ENCODE results near the gene CSNK2B. TPM values are rescaled to one million over a fixed set of nuclear protein-coding genes. Genes with fewer than 3 reads are reported as not detected.

Gene CSNK2B
- polyA plus RNA-seq, 2 of the 4 experiments (the other 2 are of a cell fraction): 41.8 to 141 TPM

DNA sequence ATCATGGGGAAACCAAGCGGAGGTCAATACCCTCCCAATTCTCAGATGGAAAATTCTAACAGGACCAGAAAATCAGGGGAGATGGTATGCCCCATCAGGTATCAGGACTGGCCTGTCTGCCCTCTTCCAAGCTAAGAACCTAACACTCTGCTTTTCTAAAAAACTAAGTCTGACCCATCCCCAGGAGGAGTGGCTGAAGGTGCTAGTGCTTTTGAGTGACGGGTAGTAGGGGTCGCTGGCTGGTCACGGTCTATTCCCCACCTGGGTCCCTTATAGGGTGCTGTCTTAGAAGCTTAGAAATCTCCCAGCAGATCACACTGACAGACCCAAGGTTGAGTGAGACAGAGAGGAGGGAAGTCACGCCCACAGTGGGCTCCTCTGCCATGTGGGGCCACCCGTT, 27.7 kb downstream of the CSNK2B start:
- ChIA-PET CTCF (interaction anchor here (0.6 to 1.8 kb wide), 6 partner anchors 10 to 170 kb away, joined by 3 to 9 read pairs (median 3); partner anchors contain the start of genes ABHD16A and DDAH2), POLR2A (interaction anchor here (1.2 to 1.4 kb wide), 2 partner anchors 122 to 134 kb away, joined by 3 to 5 read pairs; partner anchors contain the start of genes HSPA1A, HSPA1B and HSPA1L)
- Histone ChIP-seq H3K4me1 (no peaks in the 10 kb centered on the region; the same call in 2 of the 3 replicates), H3K4me3 (no peak overlapping the region), H3K9me3 (no peaks in the 10 kb centered on the region), H3K27ac (no peak overlapping the region), H3K4me2 (no peak overlapping the region)
- FAIRE-seq: no peak
- TF ChIP-seq ELK1 (IDR thresholded peaks at IDR 0.05; ENCODE audit: low read depth, low read length) (no peak), GATA3 (IDR thresholded peaks at IDR 0.05; ENCODE audit: borderline replicate concordance) (no peak)
- WGBS (ENCODE audit: missing lambda C conversion rate): 94% methylated on average over 4 of the region's 6 CpGs
- no peak for ATAC-seq
- no peak for DNase-seq (ENCODE audit: low read depth in 1 of 2, low spot score in 1 of 2)

DNA sequence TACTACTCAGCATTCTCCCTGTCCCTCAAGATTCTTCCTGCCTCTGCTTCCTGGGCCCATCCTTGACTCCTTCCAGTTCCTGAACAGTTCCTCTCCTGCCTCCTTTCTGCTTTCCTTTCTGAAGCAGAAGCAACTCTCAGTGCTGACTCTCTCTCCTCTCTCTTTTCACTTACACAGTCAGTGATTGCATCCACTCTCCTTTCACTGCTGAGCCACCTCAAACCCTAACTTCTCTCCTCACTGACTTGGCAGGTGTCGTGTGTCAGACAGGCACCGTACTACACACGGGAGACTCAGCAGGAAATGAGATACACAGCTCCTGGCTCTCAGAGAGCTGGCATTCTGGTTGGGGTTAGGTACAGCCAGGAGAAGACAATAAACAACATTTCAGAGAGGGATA, 31.7 kb downstream of the CSNK2B start:
- ATAC-seq: no peak
- Histone ChIP-seq H3K4me1 (peaks cover 13% of the 10 kb centered on the region; the same call in 2 of the 3 replicates), H3K9me3 (no peaks in the 10 kb centered on the region), H3K27ac (no peak overlapping the region), H3K4me2 (no peak overlapping the region), H3K4me3 (no peak overlapping the region)
- DNase-seq (ENCODE audit: low read depth in 1 of 2, low spot score in 1 of 2): no peak
- TF ChIP-seq POLR2A (IDR thresholded peaks at IDR 0.05; ENCODE audit: low read length) (no peak), ELK1 (IDR thresholded peaks at IDR 0.05; ENCODE audit: low read depth, low read length) (no peak)
- CTCF ChIA-PET: interaction anchor here (1.4 kb wide), 1 partner anchor 93 kb away, joined by 3 read pairs; no protein-coding TSS in a partner anchor
- POLR2A ChIA-PET: no interaction called here
- WGBS (ENCODE audit: missing lambda C conversion rate): 63% methylated on average over 3 of the region's 3 CpGs
- no peak for FAIRE-seq

DNA sequence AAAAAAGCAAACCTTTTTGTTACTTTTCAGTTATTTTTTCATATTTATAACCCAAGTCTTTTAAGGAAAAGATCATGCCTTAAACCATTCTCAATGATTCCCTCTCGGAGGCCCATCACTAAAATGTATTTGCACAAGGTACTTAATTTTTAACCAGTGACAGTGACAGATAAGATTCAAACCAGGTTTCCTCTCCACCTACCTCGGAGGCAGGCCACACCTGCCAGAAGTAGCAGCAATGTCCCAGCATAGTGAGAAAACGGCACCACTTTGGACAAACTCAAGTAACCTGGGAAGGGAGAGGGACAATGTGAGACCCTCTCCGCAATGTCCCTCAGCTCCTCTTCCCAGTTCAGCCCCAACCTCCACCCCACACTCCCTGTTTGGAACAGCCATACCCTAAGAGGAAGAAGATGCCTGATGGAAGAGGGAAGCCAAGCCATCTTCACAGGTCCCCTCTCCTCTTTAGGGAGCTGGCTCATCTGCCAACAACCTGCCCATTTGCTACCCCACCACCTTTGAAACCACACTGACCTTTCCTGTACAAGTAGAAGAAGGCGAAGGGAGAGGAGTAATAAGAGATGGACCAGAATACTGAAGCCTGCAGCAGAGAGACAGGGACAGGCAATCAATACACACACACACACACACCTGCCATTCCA, 35.0 kb downstream of the CSNK2B start:
- FAIRE-seq (no peak), ATAC-seq (no peak), DNase-seq (ENCODE audit: low read depth in 1 of 2, low spot score in 1 of 2) (no peak)
- ChIA-PET CTCF (no interaction called here), POLR2A (no interaction called here)
- Histone ChIP-seq H3K4me2 (no peak overlapping the region), H3K9me3 (no peaks in the 10 kb centered on the region), H3K27ac (no peak overlapping the region), H3K4me3 (no peak overlapping the region), H3K4me1 (peaks cover 13% of the 10 kb centered on the region; the same call in 2 of the 3 replicates)
- WGBS (ENCODE audit: missing lambda C conversion rate): 72% methylated on average over 5 of the region's 5 CpGs
- no peak for TF ChIP-seq MAZ (IDR thresholded peaks at IDR 0.05; ENCODE audit: borderline replicate concordance, low read depth, low read length)
- no peak for TF ChIP-seq CBX8 (IDR thresholded peaks at IDR 0.05)
- no peak for TF ChIP-seq POLR2AphosphoS2 (conservative IDR thresholded peaks at IDR 0.05; ENCODE audit: low read length)
- no peak for TF ChIP-seq CHD4 (IDR thresholded peaks at IDR 0.05; ENCODE audit: borderline replicate concordance)
- TF ChIP-seq HOXB13 (CRISPR knock-in tag; IDR thresholded peaks at IDR 0.05; ENCODE audit: low read depth): no peak
- TF ChIP-seq EHF (CRISPR knock-in tag; IDR thresholded peaks at IDR 0.05): no peak

DNA sequence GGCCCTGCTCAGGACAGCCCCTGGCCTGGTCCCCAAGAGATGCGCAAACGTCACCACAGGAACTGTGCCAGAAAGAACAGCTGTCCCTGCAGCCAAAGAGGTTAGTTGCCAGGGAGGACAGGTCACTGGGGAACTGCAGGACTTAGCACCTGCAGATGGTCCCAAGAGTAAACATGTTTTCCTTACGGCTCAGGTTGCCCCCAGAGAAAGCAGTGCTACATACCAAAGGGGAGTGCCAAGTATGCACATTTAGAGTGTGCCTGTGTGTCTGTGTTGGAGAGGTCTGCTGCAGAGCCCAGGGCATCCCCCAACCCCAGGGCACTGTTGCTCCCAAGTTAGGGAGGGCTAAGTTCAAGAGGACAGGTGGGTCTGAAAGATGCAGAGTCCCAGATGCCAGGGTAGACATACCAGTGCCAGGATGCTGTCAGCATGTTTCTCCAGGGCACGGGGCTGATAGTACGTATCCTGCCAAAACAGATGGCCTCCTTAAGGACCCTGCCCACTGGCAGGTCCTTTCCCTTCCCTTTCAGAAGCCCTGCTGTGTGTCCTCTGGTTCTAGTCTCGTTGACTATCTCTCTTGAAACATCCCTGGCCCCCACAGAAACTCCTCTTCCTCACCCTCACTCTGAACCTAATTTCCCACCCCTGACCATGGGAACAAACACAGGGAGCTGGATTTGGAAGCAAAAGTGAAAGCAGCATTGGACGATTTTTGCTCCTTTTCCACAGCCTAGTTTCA, 36.0 kb downstream of the CSNK2B start:
- Histone ChIP-seq H3K4me2 (peak overlapping the region; percentile 81), H3K9me3 (no peaks in the 10 kb centered on the region), H3K4me3 (peak overlapping the region; percentile 72), H3K4me1 (peaks cover 13% of the 10 kb centered on the region; the same call in 2 of the 3 replicates), H3K27ac (peak overlapping the region; percentile 84 to 92)
- FAIRE-seq (no peak), DNase-seq (ENCODE audit: low read depth in 1 of 2, low spot score in 1 of 2) (no peak), ATAC-seq (no peak)
- ChIA-PET CTCF (interaction anchor here (1.5 to 3.1 kb wide), 2 partner anchors 8 to 128 kb away, joined by 3 to 9 read pairs; no protein-coding TSS in a partner anchor), POLR2A (no interaction called here)
- 64% methylated on average over 7 of the region's 7 CpGs for WGBS (ENCODE audit: missing lambda C conversion rate)
- TF ChIP-seq HES2 (IDR thresholded peaks at IDR 0.05) (no peak), HOXA7 (CRISPR knock-in tag; IDR thresholded peaks at IDR 0.05) (no peak), NFE2L2 (conservative IDR thresholded peaks at IDR 0.05; ENCODE audit: low read length) (no peak), MYC (IDR thresholded peaks at IDR 0.05; ENCODE audit: borderline replicate concordance, low read length) (no peak), REST (IDR thresholded peaks at IDR 0.05) (no peak), CHD4 (IDR thresholded peaks at IDR 0.05; ENCODE audit: borderline replicate concordance) (no peak), POLR2AphosphoS2 (conservative IDR thresholded peaks at IDR 0.05; ENCODE audit: low read length) (no peak), CEBPB (IDR thresholded peaks at IDR 0.05) (no peak), GATA3 (IDR thresholded peaks at IDR 0.05; ENCODE audit: borderline replicate concordance) (no peak), BHLHE40 (IDR thresholded peaks at IDR 0.05; ENCODE audit: low read depth, low read length) (no peak)
